ENCODE measurements around the gene PPP1R9A.

GRCh38 chr7:94973844-94974243, 66.5 kb downstream of the PPP1R9A start:
- no peak for TF ChIP-seq POLR2A (IDR thresholded peaks at IDR 0.05)
- TF ChIP-seq CTCF (IDR thresholded peaks at IDR 0.05), result no peak

Data from tibial nerve (tissue), 3 donors.